K562 (cell line): Measurements from ENCODE around the gene SGMS1. TPM values are rescaled to one million over a fixed set of nuclear protein-coding genes. Genes with fewer than 3 reads are reported as not detected.

Experiments used
- EHMT2 ChIP-seq: fragments of 450-650 bp; IDR thresholded peaks from 2 replicates; pipeline ENCODE4 v1.6.1; 2018; ENCODE audit warnings: antibody characterized with exemption
- EP400 ChIP-seq: fragments of 450-650 bp; IDR thresholded peaks from 2 replicates; pipeline ENCODE4 v1.6.1; 2017; ENCODE audit warnings: antibody characterized with exemption, mild to moderate bottlenecking, moderate library complexity
- FOSL1 ChIP-seq: fragments of 200-800 bp; sonication (Bioruptor generic); conservative IDR thresholded peaks from 2 replicates; pipeline ENCODE4 v1.6.1; 2016; ENCODE audit warnings: missing genetic modification characterization, missing compliant biosample characterization
- FOXM1 ChIP-seq, 2 experiments: fragments of 450-650 bp in 1 of 2; sonication (generic) in 1 of 2; formaldehyde crosslinking in 1 of 2; IDR thresholded peaks; 2 replicates each; pipeline versions ENCODE4 v1.6.1 to v1.9.0; 2017 to 2022; ENCODE audit warnings: low read depth in 2 of 2, mild to moderate bottlenecking in 2 of 2, missing genetic modification reagents in 1 of 2, moderate library complexity in 1 of 2
- ILK ChIP-seq: fragments of 450-650 bp; IDR thresholded peaks from 2 replicates; pipeline ENCODE4 v1.6.1; 2016; ENCODE audit warnings: missing genetic modification characterization, low read depth, mild to moderate bottlenecking, missing compliant biosample characterization, moderate library complexity, borderline replicate concordance
- MNT ChIP-seq, 2 experiments: fragments of 450-650 bp; conservative IDR thresholded peaks; 2 replicates each; pipeline ENCODE4 v1.6.1; 2017; ENCODE audit warnings: mild to moderate bottlenecking in 2 of 2, moderate library complexity in 2 of 2
- MXI1 ChIP-seq: IDR thresholded peaks from 2 replicates; pipeline ENCODE4 v1.6.1; 2011; ENCODE audit warnings: low read depth, mild to moderate bottlenecking, improper control_type of control experiment, low read length
- MYC ChIP-seq, 2 experiments: fragments of 250-450 bp in 1 of 2; sonication (Bioruptor Pico) in 1 of 2; IDR thresholded peaks; 2 replicates each; pipeline versions ENCODE4 v1.5.1 to v1.6.1; 2012 to 2021; ENCODE audit warnings: low read depth in 2 of 2, borderline replicate concordance in 1 of 2, improper control_type of control experiment in 1 of 2, low read length in 1 of 2, mild to moderate bottlenecking in 1 of 2, moderate library complexity in 1 of 2
- NBN ChIP-seq: fragments of 450-650 bp; IDR thresholded peaks from 2 replicates; pipeline ENCODE4 v1.6.1; 2016; ENCODE audit warnings: low read depth, mild to moderate bottlenecking
- PHF8 ChIP-seq: fragments of 200-600 bp; sonication (generic); IDR thresholded peaks from 2 replicates; pipeline ENCODE4 v1.6.1; 2012; ENCODE audit warnings: mixed run types, mild to moderate bottlenecking, inconsistent platforms, low read length, moderate library complexity, borderline replicate concordance
- POLR2AphosphoS5 ChIP-seq: IDR thresholded peaks from 2 replicates; pipeline ENCODE4 v1.6.1; 2011; ENCODE audit warnings: mild to moderate bottlenecking, low read depth, low read length, moderate library complexity; ENCODE audit not compliant: control insufficient read depth, insufficient read depth
- SAP30 ChIP-seq: fragments of 200-600 bp; sonication (generic); IDR thresholded peaks from 2 replicates; pipeline ENCODE4 v1.6.1; 2012; ENCODE audit warnings: borderline replicate concordance, low read depth, mild to moderate bottlenecking, moderate library complexity, low read length, control low read depth, inconsistent platforms; ENCODE audit not compliant: insufficient read depth, poor library complexity, severe bottlenecking
- SIN3A ChIP-seq, 2 experiments: fragments of 150-350 bp in 1 of 2; IDR thresholded peaks; 2 replicates each; pipeline ENCODE4 v1.6.1; 2011 to 2016; ENCODE audit warnings: borderline replicate concordance in 2 of 2, low read depth in 2 of 2, low read length in 2 of 2, mild to moderate bottlenecking in 2 of 2, moderate library complexity in 2 of 2; ENCODE audit not compliant: control insufficient read depth in 1 of 2
- SMAD3 ChIP-seq: fragments of 450-650 bp; formaldehyde crosslinking; conservative IDR thresholded peaks from 2 replicates; pipeline ENCODE4 v1.4.0; 2020; ENCODE audit warnings: mild to moderate bottlenecking
- TGIF2 ChIP-seq: sonication (generic); formaldehyde crosslinking; IDR thresholded peaks from 2 replicates; pipeline ENCODE4 v1.8.1; 2022; ENCODE audit warnings: mild to moderate bottlenecking, missing genetic modification reagents, moderate library complexity
- ZNF766 ChIP-seq: fragments of 200-800 bp; sonication (Bioruptor generic); conservative IDR thresholded peaks from 2 replicates; pipeline ENCODE4 v1.6.1; 2016; ENCODE audit warnings: missing genetic modification characterization, missing compliant biosample characterization
- polyA plus RNA-seq, 8 experiments: library from polyadenylated mRNA; depleted of rRNA in 4 of 8; stranded (reverse) in 5 of 8; unstranded in 3 of 8; fragments of >200 nt; fragmentation: Nextera tagmentation in 2 of 8; fragmentation: Illumina TruSeq in 1 of 8; extraction: Ambion mirVana in 2 of 8; extraction: Trizol in 1 of 8; gene quantifications; 2 replicates each; pipeline versions ENCODE4 v1.2.1 to v1.2.3, GENCODE V29; 2011 to 2014; ENCODE audit warnings: inconsistent platforms in 1 of 8, missing spikeins in 1 of 8
- total RNA-seq, 7 experiments: library from RNA; depleted of rRNA in 6 of 7; stranded (reverse); fragments of >200 nt in 6 of 7; fragmentation: Illumina TruSeq in 2 of 7; extraction: Trizol in 2 of 7; gene quantifications; 2 replicates each; pipeline versions ENCODE4 v1.2.1 to v1.2.3, GENCODE V29; 2011 to 2021; ENCODE audit warnings: low replicate concordance in 1 of 7
- TF ChIP-seq, protein P1 (sequence below): fragments of 450-650 bp; formaldehyde crosslinking; IDR thresholded peaks from 2 replicates; pipeline ENCODE4 v1.4.0; 2020; ENCODE audit warnings: mild to moderate bottlenecking, moderate library complexity
- TF ChIP-seq, protein P2 (sequence below), 2 experiments: fragments of 450-650 bp in 1 of 2; sonication (generic) in 1 of 2; formaldehyde crosslinking in 1 of 2; IDR thresholded peaks in 1 of 2; conservative IDR thresholded peaks in 1 of 2; 2 replicates each; pipeline versions ENCODE4 v1.6.1 to v1.8.1; 2016 to 2023; ENCODE audit warnings: mild to moderate bottlenecking in 2 of 2, moderate library complexity in 2 of 2, inconsistent platforms in 1 of 2, missing genetic modification reagents in 1 of 2

Gene SGMS1
- total and polyA plus RNA-seq, 9 of the 15 experiments (the other 6 are each of a cell fraction or from before 2014, with no cell fraction given) = 22.6 to 232 (median 82.2) TPM

GRCh38 chr10:50593523-50594376 is 30.0 kb downstream of the SGMS1 start (continued):
- TF ChIP-seq POLR2AphosphoS5 (no peak), MYC (IDR thresholded peaks at IDR 0.05; ENCODE audit: low read depth, low read length) (no peak), MYC (CRISPR knock-in tag; IDR thresholded peaks at IDR 0.05; ENCODE audit: borderline replicate concordance, low read depth) (no peak), FOSL1 (peak; percentile 84), SAP30 (no peak), ZNF766 (CRISPR knock-in tag) (peak; percentile 13; the same call in 1 of the 2 replicates), SMAD3 (0 out of 2 replicates have a peak, but pooled peaks have one; percentile 15), SIN3A (IDR thresholded peaks at IDR 0.05; ENCODE audit: borderline replicate concordance in 2 of 2, control insufficient read depth in 1 of 2, low read depth in 2 of 2, low read length in 2 of 2) (no peak), TGIF2 (CRISPR knock-in tag) (no peak), MNT (conservative IDR thresholded peaks at IDR 0.05) (no peak), EP400 (0 out of 2 replicates have a peak, but pooled peaks have one; percentile 8), PHF8 (no peak), MXI1 (no peak), ILK (tag) (no peak), NBN (0 out of 2 replicates have a peak, but pooled peaks have one; percentile 5), EHMT2 (no peak), FOXM1 (IDR thresholded peaks at IDR 0.05; ENCODE audit: low read depth) (no peak), FOXM1 (CRISPR knock-in tag; IDR thresholded peaks at IDR 0.05; ENCODE audit: low read depth) (no peak)
- TF ChIP-seq, protein P1, sequence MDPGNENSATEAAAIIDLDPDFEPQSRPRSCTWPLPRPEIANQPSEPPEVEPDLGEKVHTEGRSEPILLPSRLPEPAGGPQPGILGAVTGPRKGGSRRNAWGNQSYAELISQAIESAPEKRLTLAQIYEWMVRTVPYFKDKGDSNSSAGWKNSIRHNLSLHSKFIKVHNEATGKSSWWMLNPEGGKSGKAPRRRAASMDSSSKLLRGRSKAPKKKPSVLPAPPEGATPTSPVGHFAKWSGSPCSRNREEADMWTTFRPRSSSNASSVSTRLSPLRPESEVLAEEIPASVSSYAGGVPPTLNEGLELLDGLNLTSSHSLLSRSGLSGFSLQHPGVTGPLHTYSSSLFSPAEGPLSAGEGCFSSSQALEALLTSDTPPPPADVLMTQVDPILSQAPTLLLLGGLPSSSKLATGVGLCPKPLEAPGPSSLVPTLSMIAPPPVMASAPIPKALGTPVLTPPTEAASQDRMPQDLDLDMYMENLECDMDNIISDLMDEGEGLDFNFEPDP (CRISPR knock-in tag) = no peak
- TF ChIP-seq, protein P2, sequence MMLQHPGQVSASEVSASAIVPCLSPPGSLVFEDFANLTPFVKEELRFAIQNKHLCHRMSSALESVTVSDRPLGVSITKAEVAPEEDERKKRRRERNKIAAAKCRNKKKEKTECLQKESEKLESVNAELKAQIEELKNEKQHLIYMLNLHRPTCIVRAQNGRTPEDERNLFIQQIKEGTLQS (IDR thresholded peaks at IDR 0.05) = peak; percentile 88
- TF ChIP-seq, protein P2 (CRISPR knock-in tag; conservative IDR thresholded peaks at IDR 0.05) = no peak
